HG03378 (cell line): ENCODE measurements around the gene NUDT4B.
"Not testable (repeated sequence)": the region's sequence is repeated elsewhere in the genome, so short reads cannot be mapped to it uniquely, and the experiment has no call there.

Experiments used
- ATAC-seq: cut with Tn5 transposase; IDR thresholded peaks from one replicate; pipeline ENCODE4 v1.9.1; 2021; ENCODE audit warnings: mild to moderate bottlenecking, moderate library complexity; ENCODE audit not compliant: unreplicated experiment

NUDT4B gene

DNA sequence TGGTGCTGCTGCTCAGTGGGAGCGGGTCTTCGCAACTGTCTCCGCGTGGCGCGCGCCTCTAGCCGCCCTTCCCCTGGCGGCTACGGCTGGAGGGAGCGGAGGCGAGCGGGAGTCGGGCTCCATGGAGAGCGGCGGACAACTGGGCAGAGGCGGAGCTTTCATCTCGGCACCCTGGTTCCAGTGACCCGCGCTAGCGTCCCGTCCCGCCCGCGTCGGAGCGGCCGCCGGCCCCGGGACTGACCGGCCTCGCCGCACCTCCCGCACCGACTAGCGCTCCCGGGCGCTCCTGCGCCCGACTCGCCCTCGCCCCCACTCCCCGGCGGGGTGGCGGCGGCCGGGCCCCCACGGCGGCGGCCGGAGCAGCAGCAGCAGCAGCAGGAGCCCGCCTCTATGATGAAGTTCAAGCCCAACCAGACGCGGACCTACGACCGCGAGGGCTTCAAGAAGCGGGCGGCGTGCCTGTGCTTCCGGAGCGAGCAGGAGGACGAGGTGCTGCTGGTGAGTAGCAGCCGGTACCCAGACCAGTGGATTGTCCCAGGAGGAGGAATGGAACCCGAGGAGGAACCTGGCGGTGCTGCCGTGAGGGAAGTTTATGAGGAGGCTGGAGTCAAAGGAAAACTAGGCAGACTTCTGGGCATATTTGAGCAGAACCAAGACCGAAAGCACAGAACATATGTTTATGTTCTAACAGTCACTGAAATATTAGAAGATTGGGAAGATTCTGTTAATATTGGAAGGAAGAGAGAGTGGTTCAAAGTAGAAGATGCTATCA, at the start of gene NUDT4B:
Gene NUDT4B (plus strand): TSS at position 212 of the 772 bp plus-strand sequence. CDS start 179 bp downstream, at position 391.
- ATAC-seq: peak; percentile 30

DNA sequence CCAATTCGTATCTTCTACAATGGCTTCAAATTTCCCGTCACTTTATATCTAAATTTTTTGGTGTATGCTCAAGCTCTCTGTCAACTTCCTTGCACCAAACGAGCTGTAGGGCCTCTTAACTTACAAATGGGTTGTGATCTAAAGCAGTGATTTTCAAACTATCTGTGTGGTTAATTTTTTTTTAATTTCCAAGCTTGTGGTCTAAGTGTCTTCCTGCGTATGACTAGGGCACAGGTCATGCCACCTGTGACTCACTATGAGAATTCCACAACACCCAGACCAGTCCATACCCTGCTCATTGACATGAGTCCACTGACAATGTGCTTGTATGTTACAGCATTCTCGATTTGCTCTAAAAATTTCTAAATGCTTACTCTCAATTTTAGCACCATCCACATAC, 49.2 kb upstream of the NUDT4B start:
- ATAC-seq: not testable (repeated sequence)

DNA sequence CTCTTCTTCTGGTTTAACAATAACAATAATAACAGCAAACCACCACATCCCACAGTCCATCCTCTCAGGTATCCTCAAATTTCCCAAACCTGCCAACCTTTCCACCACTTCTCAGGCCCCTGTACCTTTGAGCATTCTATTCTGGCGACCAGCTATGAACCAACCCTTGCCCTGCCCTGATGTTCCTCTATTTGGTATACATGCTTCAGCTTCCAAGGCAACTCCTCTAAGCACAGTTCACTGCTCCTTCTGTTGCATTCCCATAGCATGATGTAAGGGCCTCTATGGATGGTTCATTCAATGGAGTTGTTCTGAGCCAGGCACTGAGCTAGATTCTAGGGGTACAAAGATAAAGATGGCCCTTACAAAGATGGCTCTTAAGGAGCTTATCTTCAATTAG, 46.3 kb upstream of the NUDT4B start:
- ATAC-seq: not testable (repeated sequence)

DNA sequence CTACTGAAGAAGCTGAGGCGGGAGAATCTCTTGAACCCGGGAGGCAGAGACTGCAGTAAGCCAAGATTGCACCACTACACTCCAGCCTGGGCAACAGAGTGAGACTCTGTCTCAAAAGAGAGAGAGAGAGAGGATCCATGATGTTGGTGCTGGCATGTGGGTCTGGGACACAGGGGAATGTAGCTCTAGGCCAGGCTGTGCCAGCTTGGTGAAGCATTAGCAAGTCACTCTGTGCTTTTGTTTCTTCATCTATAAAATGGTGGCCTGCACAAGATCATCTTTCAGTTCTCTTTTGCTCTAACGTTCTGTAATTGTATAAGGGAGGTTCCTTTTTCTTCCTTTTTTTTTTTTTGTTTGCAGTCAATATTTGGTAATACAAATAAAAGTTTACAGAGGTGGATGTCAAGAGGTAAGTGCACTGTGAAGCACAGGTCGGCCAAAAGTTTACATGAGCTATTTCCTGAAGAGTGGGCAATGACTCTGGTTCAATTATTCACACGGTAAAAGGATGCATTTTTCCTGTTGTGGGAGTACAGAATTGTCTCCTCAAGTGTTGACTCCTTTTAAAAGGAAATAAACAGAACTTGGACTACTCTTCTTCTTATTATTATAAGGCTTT, 44.5 kb upstream of the NUDT4B start:
- not testable (repeated sequence) for ATAC-seq

DNA sequence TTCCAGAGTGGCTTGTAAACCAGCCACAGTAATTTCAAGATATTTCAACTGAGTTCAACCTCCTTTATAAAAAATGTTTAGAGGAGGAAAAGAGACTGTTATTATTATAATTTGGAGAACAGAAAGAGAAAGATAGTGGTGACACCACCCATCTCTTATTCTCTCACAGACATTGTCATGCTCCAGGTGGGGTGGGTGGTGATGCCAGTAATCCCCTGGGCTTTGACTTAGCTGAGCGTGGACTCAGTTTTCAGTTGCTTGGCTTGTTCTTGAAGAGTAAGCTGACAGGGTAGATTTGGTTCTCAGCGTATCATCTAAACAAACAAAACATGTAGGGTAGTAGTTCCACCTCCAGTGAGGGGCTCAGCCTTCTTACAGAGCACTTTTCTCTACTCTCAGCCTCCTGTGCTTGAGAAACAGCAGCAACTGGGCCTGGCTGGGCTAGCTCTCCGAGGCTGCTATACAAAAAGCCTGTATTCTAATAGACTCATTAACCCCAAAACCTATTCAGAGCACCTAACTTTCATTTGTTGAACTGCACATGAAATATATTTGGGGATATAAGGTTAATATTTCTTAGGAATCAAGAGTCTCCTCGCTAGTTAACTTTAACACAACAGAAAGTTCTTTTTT, 43.1 kb upstream of the NUDT4B start:
- not testable (repeated sequence) for ATAC-seq

DNA sequence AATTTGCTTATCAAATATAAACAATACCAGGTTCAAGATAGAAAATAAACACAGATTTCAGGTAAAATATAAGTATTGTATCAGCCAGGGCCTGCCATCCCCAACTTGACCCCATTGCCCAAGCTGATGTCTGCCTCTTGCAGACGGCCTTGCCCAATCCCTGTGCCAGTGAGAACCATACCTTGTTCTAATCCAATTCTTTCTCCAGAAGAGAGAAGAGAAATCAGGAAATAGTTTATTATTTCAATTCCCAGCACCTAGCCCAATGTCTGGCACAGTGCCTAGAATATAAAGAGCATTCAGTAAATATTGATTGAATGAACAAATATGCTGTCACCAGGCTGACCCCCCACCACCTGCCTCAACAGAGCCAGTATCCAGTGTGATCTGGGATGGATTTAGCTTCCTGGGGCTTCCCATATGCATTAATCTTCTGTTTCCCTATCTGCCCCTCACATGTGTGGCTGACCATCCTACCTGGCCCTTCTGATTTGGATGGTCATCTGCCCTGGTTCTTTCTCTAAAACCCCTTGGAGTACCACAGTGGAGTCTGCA, 39.7 kb upstream of the NUDT4B start:
- ATAC-seq: not testable (repeated sequence)

DNA sequence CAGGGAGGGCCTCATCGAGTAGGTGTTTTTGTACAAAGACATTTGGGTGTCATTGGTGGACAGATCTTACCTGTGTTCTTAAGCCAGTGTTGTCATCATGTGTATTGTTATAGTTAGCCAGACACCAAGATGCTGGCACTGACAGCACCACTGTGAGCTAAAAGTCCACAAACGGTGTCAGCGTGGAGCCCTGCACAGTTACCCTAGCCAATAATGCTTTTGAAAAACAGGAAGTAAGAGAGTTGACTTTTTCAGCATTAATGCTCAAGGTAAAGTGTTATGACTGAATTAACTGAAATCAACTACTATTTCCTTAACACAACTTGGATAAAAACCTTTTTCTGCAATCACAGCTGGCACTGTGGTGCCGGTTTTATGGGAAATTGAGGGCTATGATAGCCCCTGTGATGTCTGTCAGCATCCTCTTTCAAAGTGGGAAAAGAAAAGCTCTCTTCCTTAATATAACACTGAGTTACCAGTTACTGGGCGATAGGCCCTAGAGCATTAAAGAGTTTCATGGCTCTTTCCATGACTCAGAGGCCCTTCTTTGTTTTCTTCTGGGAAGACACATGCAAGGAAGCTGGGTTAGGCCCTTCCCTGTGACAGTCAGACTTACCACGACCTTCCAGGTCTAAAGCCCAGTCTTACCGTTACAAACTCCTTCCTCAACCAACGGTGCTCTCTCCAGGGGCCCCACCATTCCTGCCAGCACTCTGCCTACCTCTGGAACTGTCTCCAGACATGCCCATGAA, 37.6 kb upstream of the NUDT4B start:
- not testable (repeated sequence) for ATAC-seq

DNA sequence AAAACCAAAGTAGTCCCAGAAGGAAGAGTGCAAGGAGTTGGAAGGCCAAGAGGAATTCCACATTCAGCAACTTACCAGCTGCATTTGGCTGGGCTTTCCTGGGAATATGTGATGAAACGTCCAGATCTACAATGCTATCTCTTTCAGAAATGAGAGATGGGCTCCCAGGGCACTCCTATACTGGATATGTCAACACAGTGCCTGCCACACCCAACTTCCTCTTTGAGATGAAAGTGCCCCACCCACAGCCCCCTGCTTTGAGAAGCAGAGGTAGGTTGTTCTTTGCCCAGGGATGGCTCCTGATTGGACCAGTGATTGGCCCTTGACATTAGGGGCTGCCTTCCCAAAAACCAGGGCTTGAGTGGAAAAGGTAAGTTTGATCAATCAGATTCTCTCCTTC, 36.2 kb upstream of the NUDT4B start:
- ATAC-seq: not testable (repeated sequence)

DNA sequence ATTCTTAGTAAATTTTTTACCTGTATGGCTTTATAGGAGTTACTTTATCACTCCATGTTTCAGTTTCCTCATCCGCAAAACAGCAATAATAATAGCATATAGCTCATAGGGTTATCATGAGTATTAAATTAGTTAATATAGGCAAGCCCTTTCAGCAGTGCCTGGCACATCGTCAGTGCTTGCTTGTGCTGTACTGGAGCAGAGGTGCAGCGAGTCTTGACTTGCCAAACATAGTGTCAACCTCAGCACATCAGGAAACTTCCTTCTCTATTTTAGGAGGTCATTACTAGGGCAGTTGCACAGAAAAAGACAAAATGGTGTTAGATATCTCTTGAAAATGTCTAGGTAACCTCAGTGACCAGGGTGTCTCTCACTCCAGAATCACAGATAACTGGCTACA, 33.1 kb upstream of the NUDT4B start:
- ATAC-seq: not testable (repeated sequence)

DNA sequence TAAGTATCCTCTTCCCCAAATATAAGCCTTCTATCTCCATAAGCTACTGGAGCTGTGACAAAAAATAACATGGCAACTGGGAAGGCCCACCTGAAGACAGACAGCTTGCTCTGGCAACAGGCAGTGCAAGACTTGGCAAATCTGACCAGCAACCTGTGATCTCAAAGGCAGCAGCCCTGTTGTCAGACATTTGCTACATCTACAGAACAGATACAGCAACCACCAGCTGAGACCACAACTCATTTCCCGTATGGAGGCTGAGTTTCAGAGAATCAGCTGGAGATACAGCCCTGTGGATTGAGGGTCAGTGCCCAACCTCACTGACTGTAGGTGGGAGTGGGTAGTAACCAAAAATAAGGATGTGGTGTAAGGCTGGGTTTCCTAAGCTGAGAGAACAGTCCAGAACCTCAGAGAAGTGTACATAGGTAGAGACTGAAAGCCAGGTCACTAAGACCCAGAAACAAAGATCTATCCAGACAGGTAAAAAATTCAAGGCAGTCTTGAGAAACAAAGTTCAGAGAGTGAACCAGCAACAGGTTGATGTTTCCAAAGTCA, 31.5 kb upstream of the NUDT4B start:
- not testable (repeated sequence) for ATAC-seq

DNA sequence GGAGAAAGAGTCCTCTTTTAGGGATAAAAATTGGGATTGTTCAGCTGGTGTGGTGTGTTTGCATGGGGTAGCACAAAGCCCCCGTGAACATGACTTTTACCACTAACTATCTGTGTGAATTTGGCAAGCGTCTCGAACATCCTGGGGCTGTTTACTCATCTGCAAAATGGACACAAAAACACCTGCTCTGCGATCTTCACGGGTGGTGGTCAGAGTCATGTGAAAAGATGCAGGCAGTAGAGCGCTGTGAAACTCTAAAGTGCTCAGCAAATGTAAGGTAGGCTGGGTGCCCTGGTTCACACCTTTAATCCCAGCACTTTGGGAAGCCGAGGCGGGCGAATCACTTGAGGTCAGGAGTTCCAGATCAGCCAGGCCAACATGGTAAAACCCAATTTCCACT, 27.7 kb upstream of the NUDT4B start:
- not testable (repeated sequence) for ATAC-seq

DNA sequence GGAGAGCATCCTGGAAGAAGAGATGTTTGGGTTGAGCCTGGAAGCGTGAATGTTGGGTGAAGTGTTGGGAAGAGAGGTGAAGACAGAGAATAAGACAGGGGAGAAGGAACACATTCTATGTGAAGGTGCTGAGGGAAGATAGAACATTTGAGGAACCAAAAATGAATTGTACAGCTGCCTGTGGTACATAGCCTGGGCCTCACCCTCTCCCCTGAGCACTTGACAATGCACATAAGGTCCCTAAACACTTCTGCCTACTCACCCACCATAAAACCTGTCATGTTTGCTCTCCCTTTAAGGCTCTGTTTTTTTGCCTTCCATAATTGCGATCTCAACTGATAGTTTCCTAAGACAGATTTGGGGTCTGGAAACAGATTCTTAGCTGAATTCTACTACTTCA, 25.8 kb upstream of the NUDT4B start:
- not testable (repeated sequence) for ATAC-seq

DNA sequence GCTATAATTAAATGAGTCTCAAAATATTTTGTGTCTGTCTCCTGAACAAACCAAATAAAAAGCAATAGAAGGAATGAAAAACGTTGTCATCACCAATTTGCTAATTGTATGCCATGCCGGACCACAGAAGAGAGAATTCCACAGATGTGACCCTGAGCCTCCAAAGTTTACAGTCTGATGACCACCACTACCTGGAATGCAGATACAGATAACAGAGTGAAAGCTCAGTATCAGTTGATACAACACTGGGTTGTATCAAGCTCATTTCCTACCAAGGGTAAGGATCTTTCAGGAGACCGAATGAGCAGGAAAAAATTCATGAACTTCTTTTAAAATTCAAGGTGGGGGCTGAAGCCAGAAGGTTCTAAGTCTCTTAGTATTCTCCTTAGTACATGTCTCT, 25.1 kb upstream of the NUDT4B start:
- ATAC-seq: not testable (repeated sequence)

DNA sequence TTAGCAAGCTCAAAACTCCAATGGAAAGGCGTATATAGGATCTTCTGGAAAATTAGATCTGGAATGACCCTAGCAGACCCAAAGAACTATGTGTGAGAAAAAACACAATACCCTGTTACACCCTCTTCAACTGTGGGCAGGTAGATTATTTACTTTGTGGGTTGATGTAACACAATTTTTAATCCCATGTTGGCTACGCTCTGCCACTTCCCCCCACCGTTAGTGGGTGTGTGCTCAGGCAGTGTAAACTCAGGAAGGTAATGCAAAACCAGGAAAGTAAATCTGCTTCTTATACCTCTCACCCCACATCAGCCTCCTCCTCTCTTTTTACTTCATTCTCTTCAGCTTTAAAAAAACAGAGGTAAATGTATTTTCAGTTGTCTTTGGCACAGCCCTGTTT, 23.7 kb upstream of the NUDT4B start:
- not testable (repeated sequence) for ATAC-seq

DNA sequence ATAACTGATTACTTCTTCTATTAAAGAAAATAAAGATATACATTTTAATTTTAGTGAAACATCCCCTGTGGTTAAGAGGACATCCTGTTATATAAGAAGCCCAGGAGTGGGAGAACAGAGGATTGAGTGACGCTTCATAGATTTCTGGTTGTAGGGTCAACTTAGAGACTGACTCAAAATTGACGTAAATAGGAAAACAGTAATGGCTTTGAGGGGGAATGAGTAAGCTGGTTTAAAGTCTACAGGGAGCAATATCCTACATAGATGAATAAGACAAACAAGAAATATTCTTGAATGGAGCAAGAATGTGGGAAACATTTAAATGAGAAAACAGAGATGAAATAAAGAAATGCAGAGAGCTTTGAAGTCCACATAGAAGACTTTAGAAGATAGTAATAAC, 20.7 kb upstream of the NUDT4B start:
- not testable (repeated sequence) for ATAC-seq

DNA sequence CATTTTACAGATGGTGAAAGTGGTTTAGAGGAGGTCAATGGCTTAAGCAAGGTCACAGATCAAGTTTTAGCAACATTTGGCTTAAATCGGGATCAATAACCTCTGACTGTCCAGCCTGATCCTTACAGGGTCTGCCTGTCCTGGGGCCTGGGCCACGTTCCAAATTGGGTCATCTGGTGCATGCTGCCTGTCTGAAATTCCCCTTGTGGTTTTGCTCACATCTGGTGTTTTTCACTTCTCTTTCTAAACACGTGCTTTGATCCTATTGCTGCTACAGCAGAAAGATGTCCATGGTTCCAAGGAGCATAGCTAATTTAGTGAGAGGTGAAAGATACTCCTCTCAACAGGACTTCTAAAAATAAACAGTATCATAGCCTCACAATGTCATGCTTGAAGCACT, 19.4 kb upstream of the NUDT4B start:
- ATAC-seq: peak; percentile 71

DNA sequence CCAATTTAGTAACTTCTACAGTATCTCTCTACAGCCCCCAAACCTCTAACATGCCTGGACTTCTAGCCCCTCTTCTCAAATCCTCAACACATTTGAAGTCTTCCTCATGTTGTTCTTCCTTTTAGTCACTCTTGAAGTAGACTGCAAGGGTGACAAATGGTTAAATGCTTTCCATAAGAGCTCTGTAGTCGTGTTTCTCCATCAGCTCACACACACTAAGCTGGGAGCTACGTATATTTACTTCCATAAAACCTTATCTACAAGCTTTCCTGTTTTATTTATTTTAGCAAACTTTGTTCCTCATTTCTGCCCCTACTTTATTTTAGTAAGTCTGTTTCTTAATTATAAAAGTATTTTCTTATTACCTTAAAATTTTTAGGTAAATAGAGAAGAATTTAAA, 19.0 kb upstream of the NUDT4B start:
- not testable (repeated sequence) for ATAC-seq

DNA sequence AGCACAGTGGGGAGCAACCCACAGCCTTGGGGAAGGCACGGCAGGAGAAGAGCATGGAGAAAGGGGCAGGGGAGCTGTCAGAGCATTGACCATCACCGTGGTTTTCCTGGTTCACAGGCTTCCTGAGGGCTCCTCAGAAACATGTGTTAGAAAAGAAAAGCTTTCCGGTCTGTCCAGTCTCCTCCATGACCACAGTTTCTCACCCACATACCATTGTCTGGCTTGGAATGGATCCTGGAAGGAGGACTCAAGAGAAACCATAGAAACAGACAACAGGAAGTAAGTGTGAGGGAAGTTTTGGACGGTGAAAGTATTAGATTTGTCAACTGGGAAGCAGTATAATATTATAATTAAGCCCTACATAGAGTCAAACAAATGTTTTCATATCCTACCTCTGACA, 16.3 kb upstream of the NUDT4B start:
- ATAC-seq: not testable (repeated sequence)

DNA sequence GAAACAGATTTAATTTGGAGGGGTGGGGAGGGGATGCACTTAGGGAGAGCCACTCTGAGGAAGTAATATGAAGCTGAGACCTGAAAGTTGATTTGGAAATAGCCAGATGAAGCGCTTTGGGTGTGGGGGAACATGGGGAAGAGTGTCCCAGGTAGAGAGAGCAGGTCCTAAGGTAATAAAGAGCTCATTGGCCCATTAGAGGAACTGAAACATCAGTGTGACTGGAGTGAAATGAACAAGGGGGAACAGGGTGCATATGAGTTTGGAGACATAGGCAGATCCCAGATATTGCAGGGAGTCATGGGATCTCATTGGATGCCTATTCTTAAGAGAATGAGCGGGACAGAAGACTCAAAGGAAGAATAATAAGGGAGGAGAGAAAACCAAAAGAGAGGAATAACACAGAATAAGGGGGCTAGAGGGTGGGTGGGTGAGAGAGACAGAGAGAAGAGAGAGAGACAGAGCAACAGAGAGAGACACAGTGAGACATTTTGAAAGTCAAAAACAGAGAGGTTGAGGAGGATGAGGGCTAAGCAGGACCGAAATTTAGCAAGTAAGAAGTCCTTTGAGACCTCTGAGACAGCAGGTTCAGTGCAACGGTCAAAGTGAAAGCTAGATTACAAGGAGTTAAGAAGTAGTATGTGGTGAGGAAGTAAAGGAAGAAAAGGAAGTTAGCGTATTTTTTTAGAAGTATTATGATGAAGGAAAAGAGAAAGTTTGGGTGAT, 14.8 kb upstream of the NUDT4B start:
- peak; percentile 73 for ATAC-seq

DNA sequence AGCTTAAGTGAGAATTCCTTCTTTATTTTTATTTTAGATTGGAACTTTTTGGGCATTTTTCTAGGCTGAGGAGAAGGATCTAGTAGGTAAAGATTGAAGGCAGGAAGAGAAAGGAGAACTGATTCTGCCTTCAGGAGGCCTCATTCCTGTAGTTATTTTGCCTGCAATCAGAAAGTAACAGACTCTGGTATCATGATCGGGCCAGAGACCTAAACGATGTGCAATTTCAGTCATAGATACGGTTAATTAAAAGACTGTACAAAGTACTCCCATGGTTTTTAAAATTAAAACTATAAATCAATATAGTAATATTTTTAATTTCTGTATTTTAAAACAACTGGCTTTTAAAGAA, 14.3 kb upstream of the NUDT4B start:
- ATAC-seq: peak; percentile 24
